Eye (tissue), 1 donor: ENCODE measurements around the gene CTNNA2.

Experiments used
- DNase-seq: peaks from one replicate; pipeline ENCODE4 v3.0.0-alpha.2; 2015

The CTNNA2 gene

DNA sequence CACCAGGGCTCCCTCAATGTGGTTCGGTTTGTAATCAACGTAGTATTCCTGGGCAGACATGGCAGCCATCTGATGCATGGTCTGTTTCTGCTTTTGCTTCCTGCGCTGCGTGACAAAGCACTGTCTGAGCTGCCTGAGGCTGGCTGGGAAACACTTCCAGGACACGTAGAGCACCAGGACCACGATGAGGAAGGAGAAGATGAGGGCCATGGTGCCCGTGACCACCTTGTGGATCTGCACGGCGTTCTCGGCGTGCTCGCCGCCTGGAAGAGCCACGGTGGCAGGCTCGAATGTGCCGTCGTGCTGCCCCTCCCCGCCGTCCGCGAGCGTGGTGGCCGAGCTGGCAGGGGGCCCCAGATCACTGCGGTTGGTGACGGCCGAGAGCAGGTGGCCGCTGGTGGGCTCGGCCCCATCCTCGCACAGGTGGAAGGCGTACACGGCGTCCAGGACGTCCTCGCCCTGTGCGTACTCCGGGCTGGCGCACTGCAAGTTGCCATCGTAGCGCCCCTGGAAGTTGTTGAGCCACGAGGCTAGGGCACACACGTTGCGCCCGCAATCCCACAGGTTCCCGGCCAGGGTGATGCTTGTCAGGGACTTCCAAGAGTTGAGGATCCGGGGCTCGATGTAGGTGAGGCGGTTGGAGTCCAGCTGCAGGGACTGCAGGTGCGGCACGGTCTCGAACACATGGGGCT, 789.6 kb downstream of the CTNNA2 start:
- DNase-seq, result peak; percentile 68

GRCh38 chr2:80303006-80303908, 790.4 kb downstream of the CTNNA2 start:
- DNase-seq, result peak; percentile 77

DNA sequence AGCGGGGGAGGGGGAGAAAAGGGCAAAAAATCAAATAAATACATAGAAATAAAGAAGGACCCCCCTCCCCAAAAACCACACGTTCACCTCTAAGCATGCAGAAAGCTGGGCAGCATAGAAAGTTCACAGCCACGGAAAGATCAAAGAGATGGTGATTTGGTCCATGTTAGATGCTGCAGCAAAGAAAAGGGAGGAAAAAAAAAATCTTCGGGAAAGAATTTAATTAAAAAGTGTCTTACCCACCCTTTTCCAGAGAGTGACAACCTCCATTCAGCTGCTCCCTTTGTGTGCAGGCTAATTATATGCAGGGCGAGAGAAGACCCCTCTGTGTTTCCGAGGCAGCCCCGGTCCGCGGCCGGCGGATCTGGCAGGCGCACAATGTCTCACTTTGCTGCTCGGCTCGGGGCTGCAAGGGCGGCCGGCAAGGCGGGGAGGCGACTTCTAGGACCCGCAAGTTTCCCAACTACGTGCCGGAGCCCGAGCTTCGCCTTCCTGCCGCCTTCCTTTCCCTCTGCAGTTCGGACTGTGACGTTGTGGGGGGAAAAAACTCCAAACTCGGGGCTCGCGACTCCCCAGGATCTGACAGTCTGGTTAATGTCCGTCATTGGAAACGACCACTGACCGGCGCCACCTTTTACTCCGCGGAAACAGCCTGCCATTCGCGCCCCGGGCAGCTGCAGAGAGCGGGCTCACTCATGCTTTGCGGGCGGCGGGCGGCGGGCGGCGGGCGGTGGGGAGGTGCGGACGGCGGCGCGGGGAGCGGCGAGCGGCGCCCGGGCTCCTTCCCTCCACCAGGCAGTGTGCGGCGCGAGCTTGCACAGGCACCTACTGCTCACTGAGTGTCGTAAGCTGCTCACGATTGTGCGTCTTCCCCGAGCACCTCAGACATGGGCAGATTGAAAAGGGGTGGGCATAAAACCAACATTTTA, 791.3 kb downstream of the CTNNA2 start, which contains the start of gene LRRTM1:
TSS of gene LRRTM1 (minus strand) at position 844 of the 929 bp plus-strand sequence. CDS start 933 bp downstream, outside the sequence.
- DNase-seq, result peak; percentile 65

DNA sequence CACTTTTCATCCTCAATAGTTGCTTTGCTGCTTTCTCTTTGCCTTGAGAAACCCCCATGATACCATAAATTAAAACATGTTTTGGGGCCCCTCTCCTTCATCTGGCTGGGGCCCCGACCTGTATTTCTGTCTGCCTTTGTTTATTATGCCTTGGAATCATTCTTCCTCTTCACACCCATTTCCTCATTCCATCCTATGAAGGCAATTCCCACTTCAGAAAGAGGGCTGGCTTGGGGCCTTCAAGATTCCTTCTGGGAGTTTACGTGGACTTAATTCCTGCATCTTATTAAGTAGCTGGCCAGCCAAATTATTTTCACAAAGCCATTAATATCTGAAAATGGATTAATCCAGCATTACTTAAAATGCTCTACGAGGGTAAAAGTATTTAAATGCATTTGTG, 798.5 kb downstream of the CTNNA2 start:
- no peak for DNase-seq

- DNase-seq, result no peak
Observed at GRCh38 chr2:80312282-80312839, 799.5 kb downstream of the CTNNA2 start.

GRCh38 chr2:80322311-80322920, 809.6 kb downstream of the CTNNA2 start:
- peak; percentile 67 for DNase-seq

DNA sequence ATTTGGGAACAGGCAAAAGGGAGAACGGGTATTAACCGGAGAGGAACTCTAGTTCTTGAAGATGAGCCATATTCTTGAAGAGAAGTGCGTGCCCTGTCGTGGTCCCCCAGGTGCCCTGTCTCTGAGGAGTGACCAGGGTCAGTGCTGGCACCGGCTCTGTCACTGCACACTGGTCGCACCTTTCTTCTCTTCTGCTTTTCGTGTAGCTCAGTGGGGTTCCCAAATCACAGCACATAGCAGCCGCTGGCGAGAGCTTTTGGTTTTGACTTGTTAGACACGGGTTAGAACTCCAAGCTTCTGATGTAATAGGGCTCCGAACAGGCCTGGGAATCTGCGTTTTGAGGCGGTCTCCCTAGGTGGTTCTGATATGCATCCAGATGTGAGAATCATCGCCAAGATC, 810.1 kb downstream of the CTNNA2 start:
- DNase-seq, result no peak

DNA sequence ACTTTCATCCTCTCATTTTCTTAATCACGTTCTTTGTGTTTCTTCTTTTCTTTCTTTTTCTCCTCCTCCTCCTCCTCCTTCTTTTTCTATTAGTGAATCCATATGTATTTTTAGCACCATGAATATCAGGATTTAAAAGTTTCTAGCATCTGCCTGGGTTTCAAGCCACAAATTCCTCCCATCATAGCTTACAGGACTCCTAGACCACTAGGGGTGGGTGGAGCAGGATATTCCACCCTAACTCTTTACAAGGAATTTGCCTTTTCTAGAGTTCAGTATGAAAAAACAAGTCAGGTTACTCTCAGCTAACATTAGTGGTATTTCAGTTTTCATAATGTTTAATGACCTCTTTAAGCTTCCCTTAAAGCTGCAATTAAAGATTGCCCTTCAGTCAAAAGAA, 810.8 kb downstream of the CTNNA2 start:
- DNase-seq, result no peak

- no peak for DNase-seq
Observed at GRCh38 chr2:80324525-80324924, 811.7 kb downstream of the CTNNA2 start.

- DNase-seq, result peak; percentile 54
Observed at GRCh38 chr2:80326214-80326613, 813.4 kb downstream of the CTNNA2 start.

DNA sequence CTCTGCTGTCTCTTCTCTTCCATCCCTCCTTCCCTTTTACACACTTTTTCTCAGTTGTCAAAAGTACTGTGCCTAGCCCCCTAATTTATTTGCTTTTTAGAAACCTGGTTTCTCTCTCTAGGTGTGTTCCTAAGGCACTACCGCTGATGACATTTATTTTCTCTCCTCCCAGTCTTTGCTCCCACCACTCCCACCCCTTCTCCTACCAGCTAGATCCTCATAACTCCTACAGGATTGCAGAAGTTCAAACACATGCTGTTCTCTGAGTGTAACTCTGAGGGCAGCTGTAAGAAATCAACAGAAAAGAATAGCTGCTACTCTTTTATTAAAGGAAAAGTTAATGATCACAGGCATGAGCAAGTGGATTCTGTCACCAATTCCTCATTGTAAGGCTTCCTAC, 814.0 kb downstream of the CTNNA2 start:
- DNase-seq, result no peak

DNA sequence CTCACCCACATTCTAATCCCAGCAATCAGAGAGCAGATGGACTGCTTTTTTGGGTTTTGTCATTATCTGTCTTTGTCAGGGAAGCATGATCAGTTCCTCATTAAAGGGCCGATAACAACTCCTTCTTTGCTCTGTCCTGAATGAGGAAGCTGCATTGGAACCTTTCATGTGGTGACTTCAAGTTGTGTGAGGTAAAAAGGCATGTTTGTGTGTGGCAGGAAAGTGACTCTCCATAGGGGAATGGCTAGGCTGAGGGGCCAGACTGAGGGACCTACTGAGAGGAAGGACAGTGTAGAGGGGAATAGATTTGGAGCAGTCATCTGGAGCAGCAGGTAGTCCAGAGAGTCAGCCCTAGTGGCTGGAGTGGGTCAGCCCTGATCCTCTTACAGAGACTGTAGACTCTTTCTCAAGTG, 815.3 kb downstream of the CTNNA2 start:
- DNase-seq, result no peak

DNA sequence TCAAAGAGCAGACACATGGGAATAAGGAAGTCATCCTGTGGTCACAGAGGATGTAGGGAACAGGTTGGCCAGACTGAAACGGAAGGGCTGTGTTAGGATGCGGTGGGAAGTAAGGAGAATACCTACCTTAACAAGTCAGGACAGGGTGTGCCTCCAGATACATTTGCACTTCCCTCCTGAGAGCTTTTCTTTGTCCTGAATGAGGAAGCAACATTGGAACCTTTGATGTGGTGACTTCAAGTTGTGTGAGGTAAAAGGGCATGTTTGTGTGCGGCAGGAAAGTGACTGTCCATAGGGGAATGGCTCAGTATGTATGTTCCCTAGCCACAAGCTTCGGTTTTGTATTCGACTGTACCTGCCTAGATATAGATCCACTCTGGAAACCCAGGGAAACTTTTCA, 816.6 kb downstream of the CTNNA2 start:
- no peak for DNase-seq

DNA sequence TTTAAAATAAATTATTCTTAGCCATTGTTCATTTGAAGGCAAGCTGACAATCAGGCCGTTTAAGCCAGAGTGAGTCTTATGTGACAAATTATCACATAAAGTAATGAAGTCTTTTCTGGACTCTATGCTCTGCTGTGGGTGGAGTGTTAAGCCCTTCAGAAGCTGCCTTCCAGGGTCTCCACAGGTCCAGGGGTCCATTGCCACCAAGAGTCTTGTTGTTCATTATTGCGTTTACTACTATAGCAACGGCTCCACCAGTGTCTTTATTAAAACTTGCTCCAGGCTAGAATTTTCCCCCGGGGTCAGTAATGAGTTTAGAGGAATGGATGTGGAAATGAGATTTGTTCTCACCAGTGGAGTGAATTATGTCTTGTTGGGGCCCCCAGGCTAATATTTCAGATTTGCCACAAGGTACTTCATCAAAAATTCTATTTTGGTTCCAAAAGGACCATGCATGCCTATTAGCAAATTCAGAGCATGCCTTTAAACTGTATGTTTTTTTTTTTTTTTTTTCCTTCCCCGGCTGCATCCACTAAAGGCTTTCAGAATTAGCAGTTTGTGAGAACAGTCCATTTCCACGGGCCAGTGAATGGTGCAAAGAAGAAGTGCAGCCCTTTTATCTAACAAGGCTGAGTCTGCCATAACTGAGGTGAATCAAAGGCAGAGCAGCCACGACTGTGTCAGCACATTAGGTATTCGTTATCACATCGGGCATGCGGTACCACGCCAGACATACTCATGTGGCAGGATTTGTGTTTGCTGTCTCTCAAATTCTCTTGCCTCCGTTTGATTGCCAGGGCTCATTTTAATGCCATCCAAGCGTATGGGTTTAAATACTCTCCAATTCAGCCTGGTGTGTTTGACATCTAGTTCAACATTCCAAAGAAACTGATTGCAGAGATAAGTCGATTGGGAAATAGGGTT, 817.9 kb downstream of the CTNNA2 start:
- DNase-seq, result peak; percentile 32

- peak; percentile 70 for DNase-seq
Observed at GRCh38 chr2:80333886-80334285, 821.0 kb downstream of the CTNNA2 start.

DNA sequence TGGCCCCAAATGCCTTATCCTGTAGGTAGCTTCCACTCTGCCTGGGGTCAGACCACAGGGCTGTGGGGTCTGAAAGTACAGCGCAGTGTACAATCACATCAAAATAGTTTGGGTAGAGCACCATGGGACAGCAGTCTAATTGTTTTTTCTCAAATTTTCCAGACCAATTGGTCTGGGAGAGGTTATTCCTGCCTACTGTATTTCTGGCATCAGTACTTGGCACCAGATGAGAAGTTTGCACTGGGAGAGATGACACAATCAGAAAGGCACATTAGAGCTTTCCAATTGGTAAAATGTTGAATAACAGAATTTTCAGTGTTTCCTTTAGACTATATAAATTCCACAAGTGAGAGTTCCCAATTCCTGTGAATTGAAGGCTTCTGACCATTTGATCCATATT, 822.6 kb downstream of the CTNNA2 start:
- DNase-seq, result no peak

DNA sequence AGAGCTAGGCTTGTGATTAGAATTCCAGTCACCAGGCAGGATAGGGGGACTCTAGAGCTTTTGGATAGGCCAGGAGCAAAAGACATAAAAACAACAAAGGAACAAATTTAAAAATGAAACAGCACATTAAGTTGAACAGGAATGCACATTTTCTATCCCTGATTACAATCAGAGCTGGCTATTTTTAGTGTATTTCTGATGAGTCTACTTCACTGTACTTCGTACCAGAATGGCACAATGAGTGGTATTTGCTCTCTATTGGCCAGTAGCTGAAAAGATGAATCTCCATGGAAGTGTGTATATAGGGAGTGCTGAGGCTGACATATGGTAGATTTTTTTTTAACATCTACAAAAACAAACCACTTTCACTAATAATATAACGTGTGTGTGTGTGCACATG, 825.9 kb downstream of the CTNNA2 start:
- DNase-seq, result no peak

DNA sequence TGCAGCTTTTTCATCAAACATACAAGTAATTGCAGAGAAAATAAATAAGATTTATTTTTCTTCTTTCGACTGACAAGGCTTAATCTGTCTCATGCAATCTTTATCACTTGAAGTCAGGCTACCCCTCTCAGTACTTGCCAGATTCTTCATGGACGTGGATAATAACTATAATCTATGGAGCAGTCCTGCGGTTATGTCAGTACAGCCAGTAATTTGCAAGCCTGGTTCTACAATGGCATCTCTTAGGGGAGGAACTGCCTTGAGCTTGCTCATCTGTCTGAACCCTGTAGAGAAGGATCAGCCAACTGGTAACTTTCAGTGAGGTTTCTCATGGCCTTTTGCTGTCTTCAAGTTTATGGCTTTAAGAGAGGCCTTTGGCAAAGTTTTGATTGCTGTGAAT, 827.2 kb downstream of the CTNNA2 start:
- DNase-seq, result no peak

DNA sequence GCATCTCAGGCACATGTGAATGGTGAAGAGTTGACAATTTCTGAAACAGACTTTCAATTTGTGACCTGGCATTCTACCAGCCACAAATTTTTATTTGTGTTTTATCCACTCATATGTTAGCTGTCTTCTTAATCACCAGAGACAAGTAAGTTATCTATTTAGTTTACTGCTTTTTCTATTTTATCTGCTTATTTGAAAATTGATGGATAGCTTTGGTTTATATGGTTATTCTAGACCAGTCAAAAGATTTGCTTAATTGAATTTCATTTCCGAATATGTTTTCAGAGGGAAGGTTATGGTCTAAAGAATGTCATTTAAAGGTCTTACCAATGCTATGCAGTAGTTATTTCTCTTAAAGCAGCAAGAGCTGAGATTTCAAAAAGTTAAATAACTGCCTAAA, 835.2 kb downstream of the CTNNA2 start:
- DNase-seq, result no peak

GRCh38 chr2:80348953-80349352, 836.1 kb downstream of the CTNNA2 start:
- DNase-seq, result no peak

DNA sequence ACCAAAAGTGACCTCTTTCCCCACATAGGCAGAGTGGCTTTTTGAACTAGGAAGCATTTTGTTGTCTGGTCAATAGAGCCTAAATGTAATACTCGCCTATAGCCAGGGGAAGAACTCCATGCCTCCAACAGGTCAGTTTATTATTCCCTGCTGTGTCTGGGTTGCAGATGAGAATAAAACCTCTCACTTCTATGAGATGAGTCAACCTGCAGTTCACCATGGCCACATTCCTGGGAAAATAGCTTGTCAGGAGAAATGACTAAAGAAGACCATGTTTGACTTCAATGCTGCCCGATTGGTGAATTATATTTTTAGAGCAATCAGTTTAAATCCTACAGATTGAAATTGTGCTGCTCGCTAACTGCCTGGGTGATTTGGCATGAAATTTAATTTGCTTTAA, 838.4 kb downstream of the CTNNA2 start:
- no peak for DNase-seq
